H1 (cell line): ENCODE data around the gene MAGI1.

ENCODE experiments used
- CEBPB ChIP-seq: IDR thresholded peaks from 2 replicates; pipeline ENCODE4 v1.6.1; 2012; ENCODE audit warnings: low read depth, low read length
- CHD2 ChIP-seq: IDR thresholded peaks from 2 replicates; pipeline ENCODE4 v1.6.1; 2012; ENCODE audit warnings: low read length, improper control_type of control experiment
- CHD7 ChIP-seq: fragments of 300-600 bp; sonication (generic); IDR thresholded peaks from 2 replicates; pipeline ENCODE4 v1.7.1; 2012; ENCODE audit warnings: low read length, moderate library complexity, mild to moderate bottlenecking, inconsistent platforms; ENCODE audit not compliant: insufficient replicate concordance
- CTCF ChIP-seq, 3 experiments: IDR thresholded peaks; 1 replicate in 2 of 3; 2 replicates in 1 of 3; pipeline versions ENCODE4 v1.5.1 to v1.6.1; 2011; ENCODE audit warnings: low read length in 3 of 3, mild to moderate bottlenecking in 3 of 3, inconsistent platforms in 2 of 3, low read depth in 1 of 3, moderate library complexity in 1 of 3; ENCODE audit not compliant: insufficient read depth in 1 of 3; ENCODE audit errors: control extremely low read depth in 1 of 3
- EGR1 ChIP-seq: IDR thresholded peaks from 2 replicates; pipeline ENCODE4 v1.6.1; 2011; ENCODE audit warnings: low read depth, low read length, borderline replicate concordance
- HDAC2 ChIP-seq, 2 experiments: fragments of 300-600 bp in 1 of 2; sonication (generic) in 1 of 2; IDR thresholded peaks; 2 replicates each; pipeline ENCODE4 v1.6.1; 2011 to 2012; ENCODE audit warnings: low read depth in 2 of 2, low read length in 2 of 2, mild to moderate bottlenecking in 2 of 2, moderate library complexity in 2 of 2, borderline replicate concordance in 1 of 2, inconsistent platforms in 1 of 2
- KDM1A ChIP-seq: fragments of 200-600, 300-600 bp; sonication (generic); IDR thresholded peaks from 2 replicates; pipeline ENCODE4 v1.7.1; 2016; ENCODE audit warnings: mild to moderate bottlenecking, low read length, borderline replicate concordance
- MAX ChIP-seq: IDR thresholded peaks from 2 replicates; pipeline ENCODE4 v1.6.1; 2012; ENCODE audit warnings: inconsistent platforms
- POLR2A ChIP-seq, 2 experiments: IDR thresholded peaks; 1 replicate in 1 of 2; 2 replicates in 1 of 2; pipeline ENCODE4 v1.6.1; 2011; ENCODE audit warnings: low read depth in 2 of 2, low read length in 2 of 2, mild to moderate bottlenecking in 2 of 2; ENCODE audit errors: control extremely low read depth in 1 of 2
- POLR2AphosphoS5 ChIP-seq: IDR thresholded peaks from 2 replicates; pipeline ENCODE4 v1.6.1; 2011; ENCODE audit warnings: low read depth, low read length
- SP1 ChIP-seq: IDR thresholded peaks from 2 replicates; pipeline ENCODE4 v1.6.1; 2011; ENCODE audit warnings: low read depth, low read length

- TF ChIP-seq CTCF (IDR thresholded peaks at IDR 0.05; ENCODE audit: control extremely low read depth in 1 of 3, insufficient read depth in 1 of 3, low read depth in 1 of 3, low read length in 3 of 3) = no peak
- no peak for TF ChIP-seq EGR1
- no peak for TF ChIP-seq HDAC2 (IDR thresholded peaks at IDR 0.05; ENCODE audit: borderline replicate concordance in 1 of 2, low read depth in 2 of 2, low read length in 2 of 2)
- TF ChIP-seq POLR2A (IDR thresholded peaks at IDR 0.05; ENCODE audit: control extremely low read depth in 1 of 2, low read depth in 2 of 2, low read length in 2 of 2) = no peak
- no peak for TF ChIP-seq POLR2AphosphoS5
- TF ChIP-seq CEBPB = no peak
- TF ChIP-seq CHD7 = no peak
- no peak for TF ChIP-seq KDM1A
- no peak for TF ChIP-seq SP1
- TF ChIP-seq MAX = no peak
- TF ChIP-seq CHD2 = no peak
Measured at GRCh38 chr3:65772758-65773157, 266.0 kb downstream of the MAGI1 start.
